ENCODE results near the gene GDF11.
A peak's percentile ranks its signal among the peaks of the same experiment; 100 is the strongest.

GDF11 gene

DNA sequence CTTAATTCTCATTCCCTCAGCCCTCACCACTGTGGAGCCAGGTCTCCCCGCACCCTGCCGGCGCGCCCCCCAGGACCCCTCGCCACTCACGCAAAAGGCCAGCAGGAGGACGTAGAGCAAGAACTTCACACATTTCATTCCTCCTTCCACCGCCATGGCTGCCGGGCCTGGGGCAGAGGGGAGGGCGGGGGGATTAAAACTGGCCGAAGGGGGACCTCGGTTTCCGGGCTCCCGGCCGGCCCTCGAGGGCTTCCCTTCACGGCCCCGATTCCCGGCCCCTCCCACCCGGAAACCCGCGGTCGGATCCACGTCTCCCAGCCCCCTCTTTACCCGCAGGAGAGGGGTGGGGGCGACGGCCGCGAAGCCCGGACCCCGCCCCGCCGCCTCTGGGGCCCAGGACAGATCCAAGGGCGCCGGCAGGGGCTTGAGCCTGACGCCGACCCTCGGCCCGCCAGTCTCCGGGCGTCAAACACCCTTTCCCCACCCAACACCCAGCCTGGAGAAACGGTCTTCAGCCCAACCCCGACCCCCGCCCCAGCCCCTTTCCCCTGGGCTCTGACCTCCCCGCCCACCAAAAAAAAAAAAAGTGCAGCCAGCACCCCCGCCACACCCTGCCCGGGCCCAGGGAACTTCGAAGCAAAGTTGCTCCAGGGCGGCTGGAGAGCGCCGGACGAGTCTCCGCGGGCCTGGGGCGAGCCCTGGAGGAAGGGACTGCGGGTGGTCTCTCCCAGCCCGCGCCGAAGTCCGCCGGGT lies 14.6 kb upstream of the GDF11 start (continued):
- TF ChIP-seq ZSCAN4 (tag by site-specific recombination; IDR thresholded peaks at IDR 0.05) (no peak), YY1 (tag by site-specific recombination; IDR thresholded peaks at IDR 0.05) (0 out of 2 replicates have a peak, but pooled peaks have one; percentile 23), HOXA7 (CRISPR knock-in tag; IDR thresholded peaks at IDR 0.05; ENCODE audit: borderline replicate concordance) (no peak), ZNF521 (tag by site-specific recombination; IDR thresholded peaks at IDR 0.05) (no peak), ZFP41 (tag by site-specific recombination; IDR thresholded peaks at IDR 0.05; ENCODE audit: borderline replicate concordance) (no peak), ZNF660 (tag by site-specific recombination; IDR thresholded peaks at IDR 0.05) (peak; percentile 30; the same call in 1 of the 2 replicates), ZNF354C (tag by site-specific recombination; IDR thresholded peaks at IDR 0.05; ENCODE audit: borderline replicate concordance, low read depth) (no peak), ZNF248 (tag by site-specific recombination; IDR thresholded peaks at IDR 0.05) (no peak), ZNF211 (tag by site-specific recombination; IDR thresholded peaks at IDR 0.05; ENCODE audit: low read depth) (no peak), ZSCAN30 (tag by site-specific recombination; IDR thresholded peaks at IDR 0.05) (0 out of 2 replicates have a peak, but pooled peaks have one; percentile 29), ZNF324 (tag by site-specific recombination; IDR thresholded peaks at IDR 0.05) (no peak), SP3 (tag by site-specific recombination; IDR thresholded peaks at IDR 0.05) (peak; percentile 46; the same call in 1 of the 2 replicates), ZNF239 (tag by site-specific recombination; IDR thresholded peaks at IDR 0.05) (no peak), ZNF510 (tag by site-specific recombination; IDR thresholded peaks at IDR 0.05; ENCODE audit: insufficient replicate concordance) (no peak), SP2 (tag by site-specific recombination; IDR thresholded peaks at IDR 0.05) (peak; percentile 52), ZIC2 (tag by site-specific recombination; IDR thresholded peaks at IDR 0.05) (peak; percentile 79), ZNF626 (tag by site-specific recombination; IDR thresholded peaks at IDR 0.05) (no peak), GLIS2 (tag by site-specific recombination; IDR thresholded peaks at IDR 0.05) (0 out of 2 replicates have a peak, but pooled peaks have one; percentile 5), ZNF214 (tag by site-specific recombination; IDR thresholded peaks at IDR 0.05; ENCODE audit: borderline replicate concordance) (no peak), ZBTB20 (tag by site-specific recombination; IDR thresholded peaks at IDR 0.05) (peak; percentile 43)
- TF ChIP-seq, protein P1, sequence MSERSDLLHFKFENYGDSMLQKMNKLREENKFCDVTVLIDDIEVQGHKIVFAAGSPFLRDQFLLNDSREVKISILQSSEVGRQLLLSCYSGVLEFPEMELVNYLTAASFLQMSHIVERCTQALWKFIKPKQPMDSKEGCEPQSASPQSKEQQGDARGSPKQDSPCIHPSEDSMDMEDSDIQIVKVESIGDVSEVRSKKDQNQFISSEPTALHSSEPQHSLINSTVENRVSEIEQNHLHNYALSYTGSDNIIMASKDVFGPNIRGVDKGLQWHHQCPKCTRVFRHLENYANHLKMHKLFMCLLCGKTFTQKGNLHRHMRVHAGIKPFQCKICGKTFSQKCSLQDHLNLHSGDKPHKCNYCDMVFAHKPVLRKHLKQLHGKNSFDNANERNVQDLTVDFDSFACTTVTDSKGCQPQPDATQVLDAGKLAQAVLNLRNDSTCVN (tag by site-specific recombination; optimal IDR thresholded peaks at IDR 0.05) = peak; percentile 59
- TF ChIP-seq, protein P2, sequence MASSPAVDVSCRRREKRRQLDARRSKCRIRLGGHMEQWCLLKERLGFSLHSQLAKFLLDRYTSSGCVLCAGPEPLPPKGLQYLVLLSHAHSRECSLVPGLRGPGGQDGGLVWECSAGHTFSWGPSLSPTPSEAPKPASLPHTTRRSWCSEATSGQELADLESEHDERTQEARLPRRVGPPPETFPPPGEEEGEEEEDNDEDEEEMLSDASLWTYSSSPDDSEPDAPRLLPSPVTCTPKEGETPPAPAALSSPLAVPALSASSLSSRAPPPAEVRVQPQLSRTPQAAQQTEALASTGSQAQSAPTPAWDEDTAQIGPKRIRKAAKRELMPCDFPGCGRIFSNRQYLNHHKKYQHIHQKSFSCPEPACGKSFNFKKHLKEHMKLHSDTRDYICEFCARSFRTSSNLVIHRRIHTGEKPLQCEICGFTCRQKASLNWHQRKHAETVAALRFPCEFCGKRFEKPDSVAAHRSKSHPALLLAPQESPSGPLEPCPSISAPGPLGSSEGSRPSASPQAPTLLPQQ (tag by site-specific recombination; IDR thresholded peaks at IDR 0.05) = peak; percentile 26; the same call in 1 of the 2 replicates
- TF ChIP-seq, protein P3, sequence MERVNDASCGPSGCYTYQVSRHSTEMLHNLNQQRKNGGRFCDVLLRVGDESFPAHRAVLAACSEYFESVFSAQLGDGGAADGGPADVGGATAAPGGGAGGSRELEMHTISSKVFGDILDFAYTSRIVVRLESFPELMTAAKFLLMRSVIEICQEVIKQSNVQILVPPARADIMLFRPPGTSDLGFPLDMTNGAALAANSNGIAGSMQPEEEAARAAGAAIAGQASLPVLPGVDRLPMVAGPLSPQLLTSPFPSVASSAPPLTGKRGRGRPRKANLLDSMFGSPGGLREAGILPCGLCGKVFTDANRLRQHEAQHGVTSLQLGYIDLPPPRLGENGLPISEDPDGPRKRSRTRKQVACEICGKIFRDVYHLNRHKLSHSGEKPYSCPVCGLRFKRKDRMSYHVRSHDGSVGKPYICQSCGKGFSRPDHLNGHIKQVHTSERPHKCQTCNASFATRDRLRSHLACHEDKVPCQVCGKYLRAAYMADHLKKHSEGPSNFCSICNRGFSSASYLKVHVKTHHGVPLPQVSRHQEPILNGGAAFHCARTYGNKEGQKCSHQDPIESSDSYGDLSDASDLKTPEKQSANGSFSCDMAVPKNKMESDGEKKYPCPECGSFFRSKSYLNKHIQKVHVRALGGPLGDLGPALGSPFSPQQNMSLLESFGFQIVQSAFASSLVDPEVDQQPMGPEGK (tag by site-specific recombination; IDR thresholded peaks at IDR 0.05) = peak; percentile 80
